Kidney epithelial cell (primary cell): ENCODE data around the gene MUC4. TPM values are rescaled to one million over a fixed set of nuclear protein-coding genes. Genes with fewer than 3 reads are reported as not detected.

ENCODE experiments used
- DNase-seq: peaks from one replicate; pipeline ENCODE4 v3.0.0-alpha.2; 2010; ENCODE audit warnings: low read depth
- H3K27me3 ChIP-seq: 2 replicates; pipeline ENCODE4 v1.6.0; 2011; ENCODE audit warnings: low read length; ENCODE audit not compliant: control insufficient read depth, insufficient read depth
- H3K36me3 ChIP-seq: 2 replicates; pipeline ENCODE4 v1.5.1; 2011; ENCODE audit warnings: low read length; ENCODE audit not compliant: control insufficient read depth, insufficient read depth
- H3K4me3 ChIP-seq: 2 replicates; pipeline ENCODE4 v1.5.1; 2011; ENCODE audit warnings: low read depth, mild to moderate bottlenecking, control low read depth, low read length
- CTCF ChIP-seq: IDR thresholded peaks from 2 replicates; pipeline ENCODE4 v1.5.1; 2011; ENCODE audit warnings: mild to moderate bottlenecking, moderate library complexity, low read length, control low read depth, inconsistent platforms; ENCODE audit not compliant: insufficient read depth, poor library complexity, severe bottlenecking
- total RNA-seq: library from RNA; depleted of rRNA; stranded (reverse); fragments of >200 nt; gene quantifications from 2 replicates; pipeline ENCODE4 v1.2.3, GENCODE V29; 2015

MUC4 gene
- total RNA-seq, 1 donor from 2014 or later, result 6.9 TPM

GRCh38 chr3:195762611-195763010 is 49.1 kb downstream of the MUC4 start:
- no peak overlapping the region for H3K4me3 ChIP-seq
- H3K36me3 ChIP-seq, result no peaks in the 10 kb centered on the region
- TF ChIP-seq CTCF, result no peak
- peaks cover 42% of the 10 kb centered on the region for H3K27me3 ChIP-seq
- no peak for DNase-seq

- H3K36me3 ChIP-seq, result no peaks in the 10 kb centered on the region
- DNase-seq, result no peak
- TF ChIP-seq CTCF, result no peak
- H3K27me3 ChIP-seq, result peaks cover 42% of the 10 kb centered on the region
- H3K4me3 ChIP-seq, result no peak overlapping the region
Measured at GRCh38 chr3:195762249-195762585, 49.5 kb downstream of the MUC4 start.

- H3K27me3 ChIP-seq, result peaks cover 42% of the 10 kb centered on the region
- no peak for DNase-seq
- no peak for TF ChIP-seq CTCF
- H3K4me3 ChIP-seq, result no peak overlapping the region
- H3K36me3 ChIP-seq, result no peaks in the 10 kb centered on the region
Measured at GRCh38 chr3:195761567-195762248, 50.0 kb downstream of the MUC4 start.

- no peaks in the 10 kb centered on the region for H3K36me3 ChIP-seq
- H3K27me3 ChIP-seq, result peaks cover 43% of the 10 kb centered on the region
- no peak for DNase-seq
- no peak for TF ChIP-seq CTCF
- H3K4me3 ChIP-seq, result no peak overlapping the region
Measured at GRCh38 chr3:195761123-195761566, 50.6 kb downstream of the MUC4 start.

- Histone ChIP-seq H3K36me3 (no peaks in the 10 kb centered on the region), H3K4me3 (no peak overlapping the region), H3K27me3 (peaks cover 46% of the 10 kb centered on the region)
- DNase-seq, result no peak
- TF ChIP-seq CTCF, result no peak
Measured at GRCh38 chr3:195760345-195761122, 51.2 kb downstream of the MUC4 start.
